Retinal pigment epithelial cell (primary cell): ENCODE measurements around the gene TAF1B.
A peak's percentile ranks its signal among the peaks of the same experiment; 100 is the strongest.
"Not testable (repeated sequence)": the region's sequence is repeated elsewhere in the genome, so short reads cannot be mapped to it uniquely, and the experiment has no call there.

Source experiments
- DNase-seq: peaks from one replicate; pipeline ENCODE4 v3.0.0-alpha.2; 2010; ENCODE audit warnings: low read depth
- H3K4me3 ChIP-seq: 2 replicates; pipeline ENCODE4 v1.5.1; 2011; ENCODE audit warnings: mild to moderate bottlenecking, low read length, control low read depth, moderate library complexity
- CTCF ChIP-seq: conservative IDR thresholded peaks from 2 replicates; pipeline ENCODE4 v1.5.1; 2011; ENCODE audit warnings: low read depth, low read length, control low read depth, inconsistent platforms

The TAF1B gene

GRCh38 chr2:9914384-9915065 is 71.3 kb downstream of the TAF1B start:
- peak; percentile 44 for TF ChIP-seq CTCF

GRCh38 chr2:9918275-9918674 is 75.0 kb downstream of the TAF1B start:
- H3K4me3 ChIP-seq, result no peak overlapping the region
- no peak for TF ChIP-seq CTCF
- no peak for DNase-seq

More at GRCh38 chr2:9914384-9915065, 71.3 kb downstream of the TAF1B start:
- H3K4me3 ChIP-seq, result no peak overlapping the region
- peak; percentile 71 for DNase-seq

GRCh38 chr2:9919512-9919911 is 76.2 kb downstream of the TAF1B start:
- DNase-seq, result no peak
- H3K4me3 ChIP-seq, result no peak overlapping the region
- no peak for TF ChIP-seq CTCF

- not testable (repeated sequence) for H3K4me3 ChIP-seq, DNase-seq
Measured at GRCh38 chr2:9927020-9927419, 83.7 kb downstream of the TAF1B start.

GRCh38 chr2:9937258-9937657 is 94.0 kb downstream of the TAF1B start:
- TF ChIP-seq CTCF, result no peak
- H3K4me3 ChIP-seq, result no peak overlapping the region
- no peak for DNase-seq

- no peak for DNase-seq
- no peak for TF ChIP-seq CTCF
- H3K4me3 ChIP-seq, result no peak overlapping the region
Measured at GRCh38 chr2:9937968-9938367, 94.7 kb downstream of the TAF1B start.

GRCh38 chr2:9939587-9940485 is 96.6 kb downstream of the TAF1B start:
- no peak for TF ChIP-seq CTCF
- peak; percentile 24 for DNase-seq
- H3K4me3 ChIP-seq, result no peak overlapping the region
